T-helper 1 cell treated with Interleukin-12 subunit alpha and Interleukin-12 subunit beta and Interleukin-4 antibody, amounts not matched to agents 30 μg/mL and 1 μg/mL, for 36 hours (primary cell): ENCODE results near the gene RNF183.

ENCODE experiments used
- H3K27ac Mint-ChIP-seq: one replicate; pipeline ENCODE4 v1.8.0; 2021; ENCODE audit warnings: mild to moderate bottlenecking, mixed read lengths
- H3K27me3 Mint-ChIP-seq: one replicate; pipeline ENCODE4 v1.8.0; 2021; ENCODE audit warnings: low read depth, mixed read lengths
- H3K36me3 Mint-ChIP-seq: one replicate; pipeline ENCODE4 v1.8.0; 2021; ENCODE audit warnings: low read depth, mixed read lengths
- H3K4me1 Mint-ChIP-seq: one replicate; pipeline ENCODE4 v1.8.0; 2021; ENCODE audit warnings: low read depth, mixed read lengths
- H3K4me3 Mint-ChIP-seq: one replicate; pipeline ENCODE4 v1.8.0; 2021; ENCODE audit warnings: mild to moderate bottlenecking, moderate library complexity, mixed read lengths
- H3K9me3 Mint-ChIP-seq: one replicate; pipeline ENCODE4 v1.8.0; 2021; ENCODE audit warnings: mixed read lengths

RNF183 gene

GRCh38 chr9:113337714-113338113 lies 34.5 kb upstream of the RNF183 start:
- Mint-ChIP-seq H3K27ac (no peak overlapping the region), H3K9me3 (no peaks in the 10 kb centered on the region), H3K36me3 (no peaks in the 10 kb centered on the region), H3K27me3 (no peaks in the 10 kb centered on the region), H3K4me1 (peaks cover 33% of the 10 kb centered on the region), H3K4me3 (no peak overlapping the region)

GRCh38 chr9:113331780-113332179 lies 28.6 kb upstream of the RNF183 start:
- no peaks in the 10 kb centered on the region for H3K9me3 Mint-ChIP-seq
- H3K4me1 Mint-ChIP-seq = peaks cover 6% of the 10 kb centered on the region
- H3K27me3 Mint-ChIP-seq = no peaks in the 10 kb centered on the region
- no peak overlapping the region for H3K4me3 Mint-ChIP-seq
- H3K27ac Mint-ChIP-seq = no peak overlapping the region
- no peaks in the 10 kb centered on the region for H3K36me3 Mint-ChIP-seq

- H3K4me3 Mint-ChIP-seq = no peak overlapping the region
- H3K4me1 Mint-ChIP-seq = no peaks in the 10 kb centered on the region
- no peaks in the 10 kb centered on the region for H3K36me3 Mint-ChIP-seq
- no peaks in the 10 kb centered on the region for H3K9me3 Mint-ChIP-seq
- no peak overlapping the region for H3K27ac Mint-ChIP-seq
- H3K27me3 Mint-ChIP-seq = no peaks in the 10 kb centered on the region
Measured at GRCh38 chr9:113328045-113328782, 25.0 kb upstream of the RNF183 start.

GRCh38 chr9:113326230-113326629 lies 23.1 kb upstream of the RNF183 start:
- Mint-ChIP-seq H3K9me3 (no peaks in the 10 kb centered on the region), H3K27ac (no peak overlapping the region), H3K4me3 (no peak overlapping the region), H3K27me3 (no peaks in the 10 kb centered on the region), H3K36me3 (no peaks in the 10 kb centered on the region), H3K4me1 (no peaks in the 10 kb centered on the region)

- Mint-ChIP-seq H3K27me3 (no peaks in the 10 kb centered on the region), H3K9me3 (no peaks in the 10 kb centered on the region), H3K27ac (no peak overlapping the region), H3K36me3 (no peaks in the 10 kb centered on the region), H3K4me3 (no peak overlapping the region), H3K4me1 (no peaks in the 10 kb centered on the region)
Measured at GRCh38 chr9:113322671-113323070, 19.5 kb upstream of the RNF183 start.

GRCh38 chr9:113320051-113320450 lies 16.9 kb upstream of the RNF183 start:
- Mint-ChIP-seq H3K27me3 (no peaks in the 10 kb centered on the region), H3K4me3 (no peak overlapping the region), H3K9me3 (no peaks in the 10 kb centered on the region), H3K36me3 (no peaks in the 10 kb centered on the region), H3K4me1 (no peaks in the 10 kb centered on the region), H3K27ac (no peak overlapping the region)

GRCh38 chr9:113319054-113319453 lies 15.9 kb upstream of the RNF183 start:
- no peak overlapping the region for H3K4me3 Mint-ChIP-seq
- H3K9me3 Mint-ChIP-seq = no peaks in the 10 kb centered on the region
- H3K36me3 Mint-ChIP-seq = no peaks in the 10 kb centered on the region
- H3K27ac Mint-ChIP-seq = no peak overlapping the region
- no peaks in the 10 kb centered on the region for H3K27me3 Mint-ChIP-seq
- H3K4me1 Mint-ChIP-seq = no peaks in the 10 kb centered on the region

- H3K27me3 Mint-ChIP-seq = no peaks in the 10 kb centered on the region
- H3K4me1 Mint-ChIP-seq = no peaks in the 10 kb centered on the region
- H3K27ac Mint-ChIP-seq = no peak overlapping the region
- no peaks in the 10 kb centered on the region for H3K36me3 Mint-ChIP-seq
- H3K4me3 Mint-ChIP-seq = no peak overlapping the region
- no peaks in the 10 kb centered on the region for H3K9me3 Mint-ChIP-seq
Measured at GRCh38 chr9:113317777-113318176, 14.6 kb upstream of the RNF183 start.

GRCh38 chr9:113316030-113316429 lies 12.9 kb upstream of the RNF183 start:
- no peak overlapping the region for H3K4me3 Mint-ChIP-seq
- no peaks in the 10 kb centered on the region for H3K27me3 Mint-ChIP-seq
- H3K4me1 Mint-ChIP-seq = no peaks in the 10 kb centered on the region
- H3K36me3 Mint-ChIP-seq = no peaks in the 10 kb centered on the region
- no peaks in the 10 kb centered on the region for H3K9me3 Mint-ChIP-seq
- H3K27ac Mint-ChIP-seq = no peak overlapping the region

- Mint-ChIP-seq H3K4me1 (no peaks in the 10 kb centered on the region), H3K27me3 (no peaks in the 10 kb centered on the region), H3K4me3 (no peak overlapping the region), H3K27ac (no peak overlapping the region), H3K36me3 (no peaks in the 10 kb centered on the region), H3K9me3 (no peaks in the 10 kb centered on the region)
Measured at GRCh38 chr9:113315231-113315630, 12.1 kb upstream of the RNF183 start.

GRCh38 chr9:113313261-113313660 lies 10.1 kb upstream of the RNF183 start:
- Mint-ChIP-seq H3K4me3 (no peak overlapping the region), H3K36me3 (no peaks in the 10 kb centered on the region), H3K9me3 (no peaks in the 10 kb centered on the region), H3K4me1 (no peaks in the 10 kb centered on the region), H3K27me3 (no peaks in the 10 kb centered on the region), H3K27ac (no peak overlapping the region)

- H3K4me3 Mint-ChIP-seq = no peak overlapping the region
- H3K27me3 Mint-ChIP-seq = no peaks in the 10 kb centered on the region
- no peak overlapping the region for H3K27ac Mint-ChIP-seq
- H3K9me3 Mint-ChIP-seq = no peaks in the 10 kb centered on the region
- H3K36me3 Mint-ChIP-seq = no peaks in the 10 kb centered on the region
- no peaks in the 10 kb centered on the region for H3K4me1 Mint-ChIP-seq
Measured at GRCh38 chr9:113311961-113312360, 8.8 kb upstream of the RNF183 start.

GRCh38 chr9:113310538-113310937 lies 7.4 kb upstream of the RNF183 start:
- no peaks in the 10 kb centered on the region for H3K9me3 Mint-ChIP-seq
- H3K27me3 Mint-ChIP-seq = no peaks in the 10 kb centered on the region
- H3K4me1 Mint-ChIP-seq = no peaks in the 10 kb centered on the region
- no peak overlapping the region for H3K4me3 Mint-ChIP-seq
- no peak overlapping the region for H3K27ac Mint-ChIP-seq
- no peaks in the 10 kb centered on the region for H3K36me3 Mint-ChIP-seq

- Mint-ChIP-seq H3K27ac (no peak overlapping the region), H3K36me3 (no peaks in the 10 kb centered on the region), H3K4me3 (no peak overlapping the region), H3K27me3 (no peaks in the 10 kb centered on the region), H3K4me1 (no peaks in the 10 kb centered on the region), H3K9me3 (no peaks in the 10 kb centered on the region)
Measured at GRCh38 chr9:113309204-113309813, 6.1 kb upstream of the RNF183 start.

- no peaks in the 10 kb centered on the region for H3K36me3 Mint-ChIP-seq
- H3K4me3 Mint-ChIP-seq = no peak overlapping the region
- no peaks in the 10 kb centered on the region for H3K9me3 Mint-ChIP-seq
- H3K27ac Mint-ChIP-seq = no peak overlapping the region
- H3K27me3 Mint-ChIP-seq = peaks cover 6% of the 10 kb centered on the region
- no peaks in the 10 kb centered on the region for H3K4me1 Mint-ChIP-seq
Measured at GRCh38 chr9:113307396-113307975, 4.3 kb upstream of the RNF183 start.
